PC-9 (cell line): Measurements from ENCODE around the gene RCC2.
"Not testable (repeated sequence)": the region's sequence is repeated elsewhere in the genome, so short reads cannot be mapped to it uniquely, and the experiment has no call there.

Source experiments
- EZH2 ChIP-seq: fragments of 200-600 bp; sonication (generic); IDR thresholded peaks from 2 replicates; pipeline ENCODE4 v1.8.0; 2017; ENCODE audit warnings: antibody characterized with exemption, low read depth
- TF ChIP-seq, protein P1 (sequence below): fragments of 200-600 bp; sonication (generic); conservative IDR thresholded peaks from 2 replicates; pipeline ENCODE4 v1.6.1; 2017; ENCODE audit warnings: mixed run types, antibody characterized with exemption, mild to moderate bottlenecking, moderate library complexity

DNA sequence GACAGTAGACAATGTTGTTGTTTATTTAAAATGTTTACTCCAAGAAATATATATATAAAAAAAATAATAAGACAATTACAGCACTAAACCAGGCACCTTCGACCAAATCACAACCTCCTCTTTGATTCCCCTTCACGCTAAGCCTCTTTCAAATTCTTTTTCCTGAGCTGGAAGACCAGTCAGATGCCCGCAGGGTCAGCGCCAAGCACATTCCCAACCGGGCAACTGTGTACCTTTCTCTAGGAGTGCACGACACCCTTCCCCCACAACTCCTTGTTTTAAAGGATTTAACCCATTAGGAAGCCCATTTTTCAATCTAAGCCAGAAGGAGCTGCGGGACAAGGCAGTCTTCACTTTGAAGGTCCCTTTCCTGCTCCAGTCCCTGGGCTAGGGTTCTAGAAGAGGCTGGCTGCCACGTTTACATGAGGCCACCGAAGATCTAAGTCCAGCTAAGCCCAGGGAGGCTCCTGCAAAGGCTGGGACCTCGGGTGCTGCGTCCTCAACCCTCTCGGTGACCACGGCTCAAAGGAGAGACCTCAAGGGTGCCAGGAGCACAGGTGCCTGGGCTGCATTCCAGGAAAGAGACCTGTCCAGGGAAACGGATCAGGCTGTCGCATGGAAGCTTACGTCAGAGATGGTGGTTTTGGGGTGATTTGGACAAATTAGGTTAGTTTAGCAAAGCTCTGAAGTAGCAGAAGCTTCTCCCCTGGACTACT, 32.6 kb downstream of the RCC2 start:
- TF ChIP-seq, protein P1, sequence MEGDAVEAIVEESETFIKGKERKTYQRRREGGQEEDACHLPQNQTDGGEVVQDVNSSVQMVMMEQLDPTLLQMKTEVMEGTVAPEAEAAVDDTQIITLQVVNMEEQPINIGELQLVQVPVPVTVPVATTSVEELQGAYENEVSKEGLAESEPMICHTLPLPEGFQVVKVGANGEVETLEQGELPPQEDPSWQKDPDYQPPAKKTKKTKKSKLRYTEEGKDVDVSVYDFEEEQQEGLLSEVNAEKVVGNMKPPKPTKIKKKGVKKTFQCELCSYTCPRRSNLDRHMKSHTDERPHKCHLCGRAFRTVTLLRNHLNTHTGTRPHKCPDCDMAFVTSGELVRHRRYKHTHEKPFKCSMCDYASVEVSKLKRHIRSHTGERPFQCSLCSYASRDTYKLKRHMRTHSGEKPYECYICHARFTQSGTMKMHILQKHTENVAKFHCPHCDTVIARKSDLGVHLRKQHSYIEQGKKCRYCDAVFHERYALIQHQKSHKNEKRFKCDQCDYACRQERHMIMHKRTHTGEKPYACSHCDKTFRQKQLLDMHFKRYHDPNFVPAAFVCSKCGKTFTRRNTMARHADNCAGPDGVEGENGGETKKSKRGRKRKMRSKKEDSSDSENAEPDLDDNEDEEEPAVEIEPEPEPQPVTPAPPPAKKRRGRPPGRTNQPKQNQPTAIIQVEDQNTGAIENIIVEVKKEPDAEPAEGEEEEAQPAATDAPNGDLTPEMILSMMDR = not testable (repeated sequence)
- TF ChIP-seq EZH2 = not testable (repeated sequence)
